Measurements from ENCODE around the gene PTPRCAP. TPM values are rescaled to one million over a fixed set of nuclear protein-coding genes. Genes with fewer than 3 reads are reported as not detected.

PTPRCAP gene
- total and polyA plus RNA-seq, 9 of the 15 experiments (the other 6 are each of a cell fraction or from before 2014, with no cell fraction given) = 0.22 to 2.0 (median 1.1) TPM; not detected in 4

DNA sequence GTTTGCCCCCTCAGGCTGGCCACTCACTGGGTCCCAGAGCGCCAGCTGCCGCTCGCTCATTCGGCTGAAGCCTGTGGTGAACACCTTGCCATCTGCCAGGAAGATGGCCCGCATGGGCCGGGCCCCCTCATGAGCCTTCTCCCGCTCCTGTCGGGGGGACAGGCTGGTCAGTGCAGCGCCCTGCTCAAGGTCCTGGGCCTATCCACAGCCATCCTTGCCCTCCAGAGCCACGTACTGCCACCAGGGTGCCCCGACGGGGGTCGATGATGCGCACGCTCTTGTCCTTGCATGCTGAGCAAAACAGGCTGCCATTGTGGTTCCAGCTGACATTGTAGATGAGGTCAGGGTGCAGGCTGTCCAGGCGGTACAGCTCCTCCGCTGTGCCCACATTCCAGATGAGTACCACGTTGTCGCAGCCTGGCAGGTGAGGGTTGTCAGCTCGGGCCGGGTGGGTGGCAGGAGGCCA, 3.6 kb upstream of the PTPRCAP start (continued):
- TF ChIP-seq CBX3 (IDR thresholded peaks at IDR 0.05; ENCODE audit: borderline replicate concordance in 1 of 2, low read length in 2 of 2) (no peak), ZNF212 (CRISPR knock-in tag; IDR thresholded peaks at IDR 0.05) (no peak), NELFE (IDR thresholded peaks at IDR 0.05; ENCODE audit: insufficient read depth, insufficient read length) (no peak), KLF1 (tag; IDR thresholded peaks at IDR 0.05) (no peak), CHCHD3 (CRISPR knock-in tag; IDR thresholded peaks at IDR 0.05) (no peak), POLR2G (IDR thresholded peaks at IDR 0.05; ENCODE audit: low read depth, low read length) (peak; percentile 60), POLR2AphosphoS5 (IDR thresholded peaks at IDR 0.05; ENCODE audit: control insufficient read depth, insufficient read depth, low read depth, low read length) (peak; percentile 17; the same call in 1 of the 2 replicates), HNRNPH1 (optimal IDR thresholded peaks at IDR 0.05; ENCODE audit: low read depth, low read length) (no peak), FOXA3 (CRISPR knock-in tag; conservative IDR thresholded peaks at IDR 0.05 in 1 of 2, IDR thresholded peaks at IDR 0.05 in 1 of 2) (no peak)
- TF ChIP-seq, protein P1, sequence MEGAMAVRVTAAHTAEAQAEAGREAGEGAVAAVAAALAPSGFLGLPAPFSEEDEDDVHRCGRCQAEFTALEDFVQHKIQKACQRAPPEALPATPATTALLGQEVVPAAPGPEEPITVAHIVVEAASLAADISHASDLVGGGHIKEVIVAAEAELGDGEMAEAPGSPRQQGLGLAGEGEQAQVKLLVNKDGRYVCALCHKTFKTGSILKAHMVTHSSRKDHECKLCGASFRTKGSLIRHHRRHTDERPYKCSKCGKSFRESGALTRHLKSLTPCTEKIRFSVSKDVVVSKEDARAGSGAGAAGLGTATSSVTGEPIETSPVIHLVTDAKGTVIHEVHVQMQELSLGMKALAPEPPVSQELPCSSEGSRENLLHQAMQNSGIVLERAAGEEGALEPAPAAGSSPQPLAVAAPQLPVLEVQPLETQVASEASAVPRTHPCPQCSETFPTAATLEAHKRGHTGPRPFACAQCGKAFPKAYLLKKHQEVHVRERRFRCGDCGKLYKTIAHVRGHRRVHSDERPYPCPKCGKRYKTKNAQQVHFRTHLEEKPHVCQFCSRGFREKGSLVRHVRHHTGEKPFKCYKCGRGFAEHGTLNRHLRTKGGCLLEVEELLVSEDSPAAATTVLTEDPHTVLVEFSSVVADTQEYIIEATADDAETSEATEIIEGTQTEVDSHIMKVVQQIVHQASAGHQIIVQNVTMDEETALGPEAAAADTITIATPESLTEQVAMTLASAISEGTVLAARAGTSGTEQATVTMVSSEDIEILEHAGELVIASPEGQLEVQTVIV (CRISPR knock-in tag; IDR thresholded peaks at IDR 0.05; ENCODE audit: borderline replicate concordance) = no peak
